Fibroblast of skin of scalp (primary cell): Measurements from ENCODE around the gene RIPK4.
"Not testable (repeated sequence)": the region's sequence is repeated elsewhere in the genome, so short reads cannot be mapped to it uniquely, and the experiment has no call there.

Experiments
- DNase-seq: peaks from one replicate; pipeline ENCODE4 v3.0.0-alpha.2; 2013

The RIPK4 gene

GRCh38 chr21:41714299-41714865 lies 52.5 kb downstream of the RIPK4 start:
- DNase-seq = not testable (repeated sequence)

DNA sequence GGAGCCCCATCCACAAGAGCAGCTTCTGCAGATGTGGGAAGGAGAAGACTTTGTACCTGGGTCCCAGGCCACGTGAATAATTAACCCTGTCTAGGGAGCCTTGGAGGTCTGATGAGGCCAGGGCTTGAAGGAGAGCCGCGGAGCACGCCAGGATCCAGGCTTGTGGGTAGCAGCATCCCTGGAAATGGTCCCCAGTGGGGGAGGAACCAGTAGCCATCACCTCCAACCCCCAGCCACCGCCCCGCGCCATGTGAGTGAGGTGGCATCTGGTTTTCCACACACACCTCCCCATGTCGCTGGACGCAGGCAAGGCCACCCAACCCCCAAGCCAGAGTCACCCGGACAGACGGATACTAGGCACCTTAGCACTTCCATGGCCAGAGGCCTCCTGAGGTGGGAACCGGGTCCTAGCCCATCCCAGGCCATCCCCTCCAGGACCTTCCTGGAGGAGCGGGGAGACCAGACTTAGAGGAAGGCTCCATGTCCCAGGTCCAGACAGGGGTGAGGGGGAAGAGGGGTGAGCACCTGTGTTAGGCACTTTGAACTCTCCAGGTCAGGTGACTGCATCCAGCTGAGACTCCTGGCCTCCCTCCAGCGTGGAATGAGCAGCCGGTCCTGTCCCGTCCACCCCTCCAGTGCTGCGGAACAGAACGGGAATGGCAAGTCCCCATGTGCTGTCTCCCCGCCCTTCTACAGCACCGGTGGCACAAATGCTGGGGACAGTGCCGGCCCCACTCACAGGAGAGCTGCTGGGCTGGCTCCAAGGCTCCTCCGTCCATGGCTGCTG lies 53.2 kb downstream of the RIPK4 start:
- no peak for DNase-seq

DNA sequence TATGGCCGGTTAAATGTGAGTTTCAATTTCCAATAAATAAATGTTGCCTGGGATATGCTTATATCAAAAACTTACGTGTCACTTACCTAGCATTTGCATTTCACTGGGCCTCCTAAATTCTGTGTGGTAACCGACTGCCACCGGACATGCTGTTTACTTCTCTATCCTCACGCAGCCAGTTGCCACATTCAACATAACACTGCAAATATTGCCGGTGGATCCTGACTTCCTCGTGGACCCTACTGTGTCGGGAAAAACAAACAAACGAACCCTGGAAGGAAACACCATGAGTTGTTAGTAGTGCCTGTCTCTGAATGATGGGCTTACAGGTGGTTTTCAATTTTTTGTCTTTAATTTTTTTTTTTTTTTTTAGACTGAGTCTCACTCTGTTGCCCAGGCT lies 54.1 kb downstream of the RIPK4 start:
- DNase-seq = no peak

DNA sequence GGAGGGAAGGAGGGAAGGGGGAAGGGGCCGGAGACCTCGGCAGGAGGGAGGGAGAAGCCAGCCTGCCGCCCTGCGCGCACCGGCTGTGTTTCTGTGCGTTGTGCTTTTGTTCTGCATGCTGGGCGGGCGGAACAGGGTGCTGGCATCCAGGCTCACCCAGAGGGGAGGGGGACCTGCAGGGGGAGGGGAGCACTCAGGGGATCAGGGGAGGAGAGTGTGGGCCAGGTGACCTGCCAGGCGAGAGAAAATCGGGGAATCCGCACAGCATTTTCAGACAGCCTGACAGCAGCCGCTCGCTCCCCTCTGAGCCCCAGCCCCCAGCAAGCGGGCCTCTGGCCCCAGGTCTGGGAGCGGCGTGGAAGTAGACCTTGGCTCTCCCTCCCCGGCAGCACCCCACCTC lies 54.7 kb downstream of the RIPK4 start:
- DNase-seq = no peak

DNA sequence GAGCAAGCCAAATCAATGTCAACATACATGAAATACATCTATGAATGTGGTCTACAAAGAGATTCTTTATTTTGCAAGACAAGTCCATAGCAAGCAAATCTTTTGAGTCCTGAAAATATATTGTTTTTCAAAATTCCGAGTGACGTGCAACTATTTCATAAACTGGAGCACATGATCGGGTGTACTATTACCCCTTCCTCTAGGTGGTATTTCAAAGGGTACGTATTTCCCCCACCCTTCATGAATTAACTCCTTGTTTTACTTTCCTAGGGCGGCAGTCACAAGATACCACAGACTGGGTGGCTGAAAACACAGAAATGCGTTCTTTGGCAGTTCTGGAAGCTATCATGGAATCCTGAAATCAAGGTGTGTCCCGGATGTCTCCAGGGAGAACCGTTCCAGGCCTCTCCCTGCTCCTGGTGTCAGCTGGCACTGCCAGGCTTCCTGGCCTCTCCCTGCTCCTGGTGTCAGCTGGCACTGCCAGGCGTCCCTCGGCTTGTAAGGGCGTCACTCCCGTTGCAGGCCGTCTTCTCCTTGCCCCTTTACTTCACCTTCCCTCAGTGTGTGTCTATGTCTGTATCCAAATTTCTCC lies 55.3 kb downstream of the RIPK4 start:
- DNase-seq = no peak

DNA sequence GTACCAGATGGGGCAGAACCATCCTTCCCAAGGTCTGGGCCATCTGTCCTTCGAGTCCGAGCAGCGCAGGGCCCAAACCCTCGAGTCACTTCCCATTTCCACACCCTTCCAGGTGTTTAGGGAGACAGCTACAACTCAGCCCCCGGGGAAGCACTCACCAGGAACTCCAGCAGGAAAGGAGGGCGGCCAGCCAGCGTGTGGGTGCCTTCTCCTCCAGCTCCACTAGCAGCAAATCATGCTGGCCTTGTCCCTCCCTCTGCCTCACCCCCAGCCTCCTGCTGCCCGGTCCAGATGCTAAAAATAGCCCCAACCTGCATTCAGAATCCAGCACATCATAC lies 56.1 kb downstream of the RIPK4 start:
- no peak for DNase-seq

DNA sequence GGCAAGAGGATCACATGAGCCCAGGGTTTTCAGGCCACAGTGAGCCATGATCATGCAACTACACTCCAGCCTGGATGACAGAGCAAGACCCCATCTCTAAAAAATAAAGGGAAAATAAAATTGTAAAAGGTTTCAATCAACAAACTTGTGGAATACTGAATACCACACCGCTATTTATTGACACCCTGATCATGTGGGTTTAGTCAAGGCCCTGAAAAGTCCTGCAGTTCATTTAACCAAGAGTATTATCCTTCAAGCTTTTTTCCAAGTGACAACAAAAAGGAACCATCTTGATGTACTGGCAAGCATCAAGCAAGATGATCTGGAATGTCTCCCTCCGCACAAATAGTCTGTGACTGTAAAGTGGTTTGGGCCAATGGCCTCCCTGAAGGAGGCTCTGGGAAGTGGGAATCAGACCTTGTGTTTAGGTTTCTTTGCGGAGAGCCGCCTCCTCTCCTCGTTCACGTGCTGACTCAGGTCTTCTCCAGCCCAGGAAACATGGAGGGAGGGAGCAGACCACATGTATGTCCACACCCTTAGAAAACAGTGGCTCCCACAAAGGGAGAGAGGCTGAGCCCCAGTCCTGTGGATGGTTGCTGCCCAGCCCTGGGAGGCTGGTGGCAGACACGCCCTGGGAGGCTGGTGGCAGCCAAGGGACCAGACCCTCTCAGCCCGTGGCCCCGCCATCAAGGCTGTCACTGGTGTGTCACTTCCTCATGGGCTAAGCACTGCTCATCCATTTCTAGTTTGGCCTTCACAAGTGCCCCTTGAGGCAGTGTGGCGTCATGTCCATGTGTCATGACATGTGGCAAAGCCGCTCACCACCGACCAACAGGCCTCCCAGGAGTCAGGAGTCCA lies 56.7 kb downstream of the RIPK4 start:
- no peak for DNase-seq

DNA sequence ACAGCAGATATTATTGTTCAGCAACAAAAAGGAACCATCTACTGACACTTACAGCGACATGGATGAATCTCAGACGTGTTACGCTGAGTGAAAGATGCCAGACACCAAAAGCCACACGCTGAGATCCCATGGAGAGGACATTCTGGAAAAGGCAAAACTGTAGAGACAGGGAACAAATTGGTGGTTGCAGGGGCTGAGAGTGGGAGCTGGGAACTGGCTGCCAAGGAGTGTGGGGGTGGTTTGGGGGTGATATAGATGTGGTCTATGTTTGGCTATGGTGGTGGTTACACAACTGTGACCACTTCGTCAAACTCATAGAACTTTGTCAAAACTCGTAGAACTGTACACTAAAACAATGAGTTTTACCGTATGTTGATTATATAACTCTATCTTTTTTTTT lies 57.7 kb downstream of the RIPK4 start:
- DNase-seq = no peak

- no peak for DNase-seq
Measured at GRCh38 chr21:41707960-41708330, 58.9 kb downstream of the RIPK4 start.

DNA sequence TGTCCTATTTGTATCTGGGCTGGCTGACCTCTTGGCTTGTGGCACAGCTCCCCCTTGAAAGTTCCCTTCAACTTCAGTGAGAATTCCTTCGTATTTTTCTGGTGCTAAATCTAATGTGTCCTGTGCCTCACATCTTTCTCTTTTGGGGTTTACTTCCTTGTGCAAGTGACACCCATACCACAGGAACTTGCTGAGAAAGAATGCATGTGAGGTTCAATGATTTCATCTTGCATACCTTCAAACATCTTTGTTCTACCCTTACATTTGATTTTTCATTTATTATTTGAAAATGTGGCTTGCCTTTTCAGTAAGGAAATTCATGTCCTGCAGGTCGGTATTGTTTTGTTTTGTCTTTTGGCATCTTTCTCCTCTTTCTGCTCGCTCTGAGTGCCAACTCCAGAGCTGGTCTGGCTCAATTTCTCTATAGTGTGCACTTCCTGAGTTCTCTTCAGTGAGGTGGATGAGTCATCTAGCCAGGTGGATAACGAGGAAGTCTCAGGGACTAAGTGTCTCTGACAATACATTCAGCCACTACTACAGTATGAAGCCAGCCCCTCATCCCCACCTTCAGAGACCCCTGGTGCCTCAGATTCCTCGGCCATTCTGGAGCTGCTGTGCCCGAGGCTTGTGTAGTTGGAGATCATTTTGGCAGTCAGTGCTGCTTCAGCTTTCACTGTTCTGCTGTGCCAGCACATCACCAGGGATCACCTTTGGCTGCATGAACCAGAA lies 59.5 kb downstream of the RIPK4 start:
- no peak for DNase-seq

DNA sequence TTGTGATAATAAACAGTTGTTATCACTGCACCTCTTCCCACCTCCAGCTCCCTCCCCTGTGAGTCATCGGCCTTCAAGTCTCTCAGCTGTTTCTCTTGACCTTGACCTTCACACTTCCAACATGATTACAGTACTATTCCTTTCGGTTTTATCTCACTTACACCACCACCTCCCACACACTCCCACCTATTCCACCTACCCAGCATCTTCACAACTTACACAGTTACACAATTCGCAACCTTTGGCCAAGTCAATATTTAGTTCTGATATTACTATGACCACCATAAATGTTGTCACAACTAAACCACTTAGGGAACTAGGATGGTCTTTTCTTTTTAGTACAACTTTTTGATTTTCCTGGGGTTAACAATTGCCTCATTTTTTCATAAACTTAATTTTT lies 60.2 kb downstream of the RIPK4 start:
- DNase-seq = no peak

GRCh38 chr21:41706263-41706639 lies 60.6 kb downstream of the RIPK4 start:
- no peak for DNase-seq

DNA sequence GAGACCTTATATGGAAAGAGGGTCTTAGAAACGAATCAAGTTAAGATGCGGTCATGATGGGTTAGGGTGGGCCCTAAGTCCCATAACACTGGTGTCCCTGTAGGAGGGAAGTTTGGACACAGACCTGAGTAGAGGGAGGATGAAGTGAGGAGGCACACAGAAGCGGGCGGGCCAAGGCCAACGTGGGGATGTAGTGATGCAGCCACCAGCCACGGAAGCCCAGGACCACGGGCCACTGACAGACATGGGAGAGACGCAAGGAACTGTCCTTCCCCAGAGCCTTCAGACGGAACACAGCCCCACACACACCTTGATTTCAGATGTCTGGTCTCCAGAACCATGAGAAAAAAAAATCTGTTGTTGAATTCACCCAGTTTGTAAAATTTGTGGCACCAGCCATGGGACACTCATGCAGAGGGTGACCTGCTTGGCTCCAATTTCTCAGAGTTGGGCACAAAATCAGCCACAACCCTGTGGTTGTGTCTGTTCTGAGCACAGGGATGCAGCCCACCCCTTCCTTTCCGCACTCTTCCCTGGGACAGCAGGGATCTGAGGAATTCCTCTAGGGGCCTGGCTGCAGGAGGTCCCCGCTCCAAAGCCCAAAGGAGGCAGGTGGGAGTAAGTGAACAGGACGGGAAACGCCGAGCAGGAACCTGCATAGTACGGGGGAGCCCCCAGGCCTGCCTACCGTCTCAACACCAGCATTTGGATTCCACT lies 61.1 kb downstream of the RIPK4 start:
- DNase-seq = no peak

GRCh38 chr21:41703857-41704501 lies 62.9 kb downstream of the RIPK4 start:
- DNase-seq = no peak

- DNase-seq = no peak
Measured at GRCh38 chr21:41701749-41702148, 65.1 kb downstream of the RIPK4 start.

- DNase-seq = no peak
Measured at GRCh38 chr21:41699311-41699710, 67.5 kb downstream of the RIPK4 start.

GRCh38 chr21:41698071-41698470 lies 68.8 kb downstream of the RIPK4 start:
- DNase-seq = no peak

GRCh38 chr21:41695513-41695912 lies 71.3 kb downstream of the RIPK4 start:
- no peak for DNase-seq

GRCh38 chr21:41694042-41694441 lies 72.8 kb downstream of the RIPK4 start:
- DNase-seq = not testable (repeated sequence)

GRCh38 chr21:41692185-41692565 lies 74.7 kb downstream of the RIPK4 start:
- DNase-seq = no peak
